ENCODE results near the gene NUCKS1.

The NUCKS1 gene

GRCh38 chr1:205770618-205771017 is 20.6 kb upstream of the NUCKS1 start:
- DNase-seq (ENCODE audit: low spot score), result no peak

GRCh38 chr1:205769641-205770365 is 19.8 kb upstream of the NUCKS1 start:
- DNase-seq (ENCODE audit: low spot score), result no peak

- no peak for DNase-seq (ENCODE audit: low spot score)
Observed at GRCh38 chr1:205767248-205767647, 17.3 kb upstream of the NUCKS1 start.

GRCh38 chr1:205766570-205766969 is 16.6 kb upstream of the NUCKS1 start:
- no peak for DNase-seq (ENCODE audit: low spot score)

GRCh38 chr1:205766038-205766437 is 16.1 kb upstream of the NUCKS1 start:
- no peak for DNase-seq (ENCODE audit: low spot score)

- DNase-seq (ENCODE audit: low spot score), result no peak
Observed at GRCh38 chr1:205764578-205764977, 14.6 kb upstream of the NUCKS1 start.

GRCh38 chr1:205763980-205764379 is 14.0 kb upstream of the NUCKS1 start:
- DNase-seq (ENCODE audit: low spot score), result no peak

GRCh38 chr1:205760606-205761005 is 10.6 kb upstream of the NUCKS1 start:
- DNase-seq (ENCODE audit: low spot score), result no peak

- DNase-seq (ENCODE audit: low spot score), result no peak
Observed at GRCh38 chr1:205756552-205756951, 6.6 kb upstream of the NUCKS1 start.

- DNase-seq (ENCODE audit: low spot score), result no peak
Observed at GRCh38 chr1:205754857-205755256, 4.9 kb upstream of the NUCKS1 start.

- no peak for DNase-seq (ENCODE audit: low spot score)
Observed at GRCh38 chr1:205751036-205751651, 1.2 kb upstream of the NUCKS1 start.

- DNase-seq (ENCODE audit: low spot score), result peak; percentile 93
Observed at GRCh38 chr1:205749234-205750137, 496 bp downstream of the NUCKS1 start.

GRCh38 chr1:205748403-205749233 is 1.4 kb downstream of the NUCKS1 start:
- peak; percentile 87 for DNase-seq (ENCODE audit: low spot score)

- DNase-seq (ENCODE audit: low spot score), result no peak
Observed at GRCh38 chr1:205746757-205747412, 3.1 kb downstream of the NUCKS1 start.

- DNase-seq (ENCODE audit: low spot score), result no peak
Observed at GRCh38 chr1:205744403-205744802, 5.6 kb downstream of the NUCKS1 start.

GRCh38 chr1:205743977-205744376 is 6.0 kb downstream of the NUCKS1 start:
- DNase-seq (ENCODE audit: low spot score), result no peak

GRCh38 chr1:205741681-205742080 is 8.3 kb downstream of the NUCKS1 start:
- DNase-seq (ENCODE audit: low spot score), result no peak

GRCh38 chr1:205739348-205740160 is 10.4 kb downstream of the NUCKS1 start:
- DNase-seq (ENCODE audit: low spot score), result no peak

- no peak for DNase-seq (ENCODE audit: low spot score)
Observed at GRCh38 chr1:205735218-205735617, 14.8 kb downstream of the NUCKS1 start.

GRCh38 chr1:205733438-205734175 is 16.4 kb downstream of the NUCKS1 start:
- DNase-seq (ENCODE audit: low spot score), result no peak

All from pons (tissue), 1 donor.